ENCODE measurements around the gene OGG1.

Gene OGG1

GRCh38 chr3:9747267-9747666 lies 2.5 kb upstream of the OGG1 start:
- no peaks in the 10 kb centered on the region for H3K27me3 ChIP-seq (replicated peaks; ENCODE audit: control insufficient read depth, insufficient read depth, low read length)
- no peaks in the 10 kb centered on the region for H3K9me3 ChIP-seq (ENCODE audit: control insufficient read depth, low read length)
- H3K4me1 ChIP-seq (ENCODE audit: control insufficient read depth, insufficient read depth, low read length) = peaks cover 45% of the 10 kb centered on the region
- peak; percentile 33 for DNase-seq (ENCODE audit: low read depth)
- H3K9ac ChIP-seq (ENCODE audit: low read length) = no peak overlapping the region
- H3K36me3 ChIP-seq (ENCODE audit: control insufficient read depth, insufficient read depth, low read length, severe bottlenecking) = peaks cover 67% of the 10 kb centered on the region
- no peak overlapping the region for H3K4me3 ChIP-seq (ENCODE audit: low read length)

DNA sequence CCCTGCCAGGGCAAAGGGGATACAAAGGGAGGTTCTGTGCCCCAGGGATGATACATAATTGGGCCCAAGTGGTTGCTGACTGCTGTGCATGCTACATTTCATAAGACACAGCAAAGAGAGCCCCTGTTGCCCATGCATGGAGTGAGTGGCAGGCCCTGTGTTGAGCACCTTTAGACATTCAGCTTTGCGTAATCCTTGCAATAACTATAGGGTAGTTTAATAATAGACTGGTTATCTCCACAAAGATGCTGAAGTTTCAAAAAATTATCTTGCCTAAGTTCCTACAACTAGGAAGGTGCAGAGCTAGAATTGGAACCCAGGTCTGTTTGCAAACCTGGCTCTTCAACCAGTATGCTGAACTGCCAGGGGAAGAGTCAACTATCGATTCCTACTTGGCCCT lies 1.7 kb upstream of the OGG1 start:
- no peak overlapping the region for H3K9ac ChIP-seq (ENCODE audit: low read length)
- peaks cover 63% of the 10 kb centered on the region for H3K36me3 ChIP-seq (ENCODE audit: control insufficient read depth, insufficient read depth, low read length, severe bottlenecking)
- no peak for DNase-seq (ENCODE audit: low read depth)
- H3K9me3 ChIP-seq (ENCODE audit: control insufficient read depth, low read length) = no peaks in the 10 kb centered on the region
- H3K4me3 ChIP-seq (ENCODE audit: low read length) = no peak overlapping the region
- no peaks in the 10 kb centered on the region for H3K27me3 ChIP-seq (replicated peaks; ENCODE audit: control insufficient read depth, insufficient read depth, low read length)
- H3K4me1 ChIP-seq (ENCODE audit: control insufficient read depth, insufficient read depth, low read length) = peaks cover 45% of the 10 kb centered on the region

- peaks cover 51% of the 10 kb centered on the region for H3K36me3 ChIP-seq (ENCODE audit: control insufficient read depth, insufficient read depth, low read length, severe bottlenecking)
- H3K4me1 ChIP-seq (ENCODE audit: control insufficient read depth, insufficient read depth, low read length) = peaks cover 45% of the 10 kb centered on the region
Observed at GRCh38 chr3:9749296-9749644, 482 bp upstream of the OGG1 start.

GRCh38 chr3:9750556-9751411 lies 1.0 kb downstream of the OGG1 start:
- peaks cover 37% of the 10 kb centered on the region for H3K36me3 ChIP-seq (ENCODE audit: control insufficient read depth, insufficient read depth, low read length, severe bottlenecking)
- no peak for DNase-seq (ENCODE audit: low read depth)
- H3K27me3 ChIP-seq (replicated peaks; ENCODE audit: control insufficient read depth, insufficient read depth, low read length) = no peaks in the 10 kb centered on the region
- peak overlapping the region; percentile 90 for H3K9ac ChIP-seq (ENCODE audit: low read length)
- peaks cover 52% of the 10 kb centered on the region for H3K4me1 ChIP-seq (ENCODE audit: control insufficient read depth, insufficient read depth, low read length)
- H3K9me3 ChIP-seq (ENCODE audit: control insufficient read depth, low read length) = no peaks in the 10 kb centered on the region
- H3K4me3 ChIP-seq (ENCODE audit: low read length) = peak overlapping the region; percentile 96

More at GRCh38 chr3:9749296-9749644, 482 bp upstream of the OGG1 start:
- H3K27me3 ChIP-seq (replicated peaks; ENCODE audit: control insufficient read depth, insufficient read depth, low read length) = no peaks in the 10 kb centered on the region
- peak overlapping the region; percentile 96 for H3K4me3 ChIP-seq (ENCODE audit: low read length)
- no peaks in the 10 kb centered on the region for H3K9me3 ChIP-seq (ENCODE audit: control insufficient read depth, low read length)
- DNase-seq (ENCODE audit: low read depth) = no peak
- H3K9ac ChIP-seq (ENCODE audit: low read length) = peak overlapping the region; percentile 90

- DNase-seq (ENCODE audit: low read depth) = no peak
- no peaks in the 10 kb centered on the region for H3K27me3 ChIP-seq (replicated peaks; ENCODE audit: control insufficient read depth, insufficient read depth, low read length)
- peak overlapping the region; percentile 28 for H3K9ac ChIP-seq (ENCODE audit: low read length)
- no peak overlapping the region for H3K4me3 ChIP-seq (ENCODE audit: low read length)
- peaks cover 49% of the 10 kb centered on the region for H3K36me3 ChIP-seq (ENCODE audit: control insufficient read depth, insufficient read depth, low read length, severe bottlenecking)
- H3K4me1 ChIP-seq (ENCODE audit: control insufficient read depth, insufficient read depth, low read length) = peaks cover 21% of the 10 kb centered on the region
- no peaks in the 10 kb centered on the region for H3K9me3 ChIP-seq (ENCODE audit: control insufficient read depth, low read length)
Observed at GRCh38 chr3:9754678-9755077, 4.9 kb downstream of the OGG1 start.

DNA sequence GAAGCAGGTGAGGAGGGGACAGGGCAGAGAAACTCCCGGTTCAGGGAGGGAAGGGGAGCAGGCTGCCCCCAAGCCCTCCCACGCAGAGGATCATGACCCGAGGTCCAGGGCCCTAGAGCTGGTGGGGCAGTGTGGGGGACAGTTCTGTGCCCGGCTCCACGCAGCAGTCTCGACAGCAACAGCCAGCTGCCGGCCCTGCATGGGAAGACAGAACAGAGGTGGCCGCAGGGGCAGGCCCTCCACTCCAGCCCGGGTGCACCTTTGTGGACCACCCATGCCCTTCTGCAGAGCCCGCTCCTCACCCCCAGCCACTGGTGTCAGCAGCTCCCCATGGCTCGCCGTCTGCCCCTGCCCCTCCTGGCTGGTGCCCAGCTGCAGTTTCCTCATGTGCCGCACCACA lies 7.7 kb downstream of the OGG1 start:
- DNase-seq (ENCODE audit: low read depth) = no peak
- Histone ChIP-seq H3K9ac (ENCODE audit: low read length) (no peak overlapping the region), H3K27me3 (replicated peaks; ENCODE audit: control insufficient read depth, insufficient read depth, low read length) (no peaks in the 10 kb centered on the region), H3K9me3 (ENCODE audit: control insufficient read depth, low read length) (no peaks in the 10 kb centered on the region), H3K36me3 (ENCODE audit: control insufficient read depth, insufficient read depth, low read length, severe bottlenecking) (peaks cover 68% of the 10 kb centered on the region), H3K4me3 (ENCODE audit: low read length) (no peak overlapping the region), H3K4me1 (ENCODE audit: control insufficient read depth, insufficient read depth, low read length) (peaks cover 7% of the 10 kb centered on the region)

- Histone ChIP-seq H3K4me1 (ENCODE audit: control insufficient read depth, insufficient read depth, low read length) (no peaks in the 10 kb centered on the region), H3K27me3 (replicated peaks; ENCODE audit: control insufficient read depth, insufficient read depth, low read length) (no peaks in the 10 kb centered on the region), H3K36me3 (ENCODE audit: control insufficient read depth, insufficient read depth, low read length, severe bottlenecking) (peaks cover 80% of the 10 kb centered on the region), H3K4me3 (ENCODE audit: low read length) (no peak overlapping the region), H3K9me3 (ENCODE audit: control insufficient read depth, low read length) (no peaks in the 10 kb centered on the region), H3K9ac (ENCODE audit: low read length) (no peak overlapping the region)
- no peak for DNase-seq (ENCODE audit: low read depth)
Observed at GRCh38 chr3:9760779-9761505, 11.2 kb downstream of the OGG1 start.

DNA sequence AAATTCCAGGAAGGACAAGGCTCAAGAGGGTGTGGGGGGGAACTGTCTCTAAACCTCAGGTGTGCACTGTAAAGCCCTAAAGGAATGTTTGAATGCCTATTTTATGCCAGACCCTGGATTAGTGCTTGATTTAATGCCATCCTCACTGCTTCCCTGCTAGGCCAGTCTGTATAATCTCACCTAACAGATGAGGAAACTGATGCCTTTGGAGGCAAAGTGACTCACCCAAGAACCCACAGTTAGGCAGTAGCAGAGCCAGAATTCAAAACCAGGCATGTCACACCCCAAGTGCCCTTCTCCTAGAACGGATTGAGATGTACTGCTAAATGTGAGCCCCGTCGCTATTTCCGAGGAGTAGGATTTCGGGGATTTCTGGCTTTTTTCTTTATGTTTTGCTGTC lies 12.2 kb downstream of the OGG1 start:
- no peak for DNase-seq (ENCODE audit: low read depth)
- H3K9ac ChIP-seq (ENCODE audit: low read length) = no peak overlapping the region
- peaks cover 76% of the 10 kb centered on the region for H3K36me3 ChIP-seq (ENCODE audit: control insufficient read depth, insufficient read depth, low read length, severe bottlenecking)
- H3K4me3 ChIP-seq (ENCODE audit: low read length) = no peak overlapping the region
- no peaks in the 10 kb centered on the region for H3K27me3 ChIP-seq (replicated peaks; ENCODE audit: control insufficient read depth, insufficient read depth, low read length)
- H3K9me3 ChIP-seq (ENCODE audit: control insufficient read depth, low read length) = no peaks in the 10 kb centered on the region
- no peaks in the 10 kb centered on the region for H3K4me1 ChIP-seq (ENCODE audit: control insufficient read depth, insufficient read depth, low read length)

DNA sequence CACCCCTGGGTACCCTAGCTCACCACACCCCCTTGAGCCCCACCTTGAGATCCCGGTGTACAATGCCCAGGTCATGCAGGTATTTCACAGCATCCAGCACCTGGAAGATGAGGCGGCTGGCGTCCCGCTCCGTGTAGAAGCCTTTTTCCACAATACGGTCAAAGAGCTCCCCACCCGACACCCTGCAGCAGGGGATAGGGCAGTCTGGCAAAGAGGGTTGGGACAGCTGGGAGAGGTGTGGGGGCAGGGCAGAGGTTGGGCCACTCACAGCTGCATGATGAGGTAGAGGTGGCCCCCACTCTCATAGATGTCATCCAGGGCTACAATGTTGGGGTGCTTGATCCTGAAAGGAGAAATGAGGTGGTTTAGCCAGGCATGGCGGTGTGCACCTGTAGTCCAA lies 13.1 kb downstream of the OGG1 start:
- Histone ChIP-seq H3K4me1 (ENCODE audit: control insufficient read depth, insufficient read depth, low read length) (no peaks in the 10 kb centered on the region), H3K27me3 (replicated peaks; ENCODE audit: control insufficient read depth, insufficient read depth, low read length) (no peaks in the 10 kb centered on the region), H3K4me3 (ENCODE audit: low read length) (no peak overlapping the region), H3K9ac (ENCODE audit: low read length) (no peak overlapping the region), H3K36me3 (ENCODE audit: control insufficient read depth, insufficient read depth, low read length, severe bottlenecking) (peaks cover 66% of the 10 kb centered on the region), H3K9me3 (ENCODE audit: control insufficient read depth, low read length) (no peaks in the 10 kb centered on the region)
- no peak for DNase-seq (ENCODE audit: low read depth)

GRCh38 chr3:9765865-9766264 lies 16.1 kb downstream of the OGG1 start:
- Histone ChIP-seq H3K27me3 (replicated peaks; ENCODE audit: control insufficient read depth, insufficient read depth, low read length) (no peaks in the 10 kb centered on the region), H3K4me1 (ENCODE audit: control insufficient read depth, insufficient read depth, low read length) (peaks cover 25% of the 10 kb centered on the region), H3K4me3 (ENCODE audit: low read length) (no peak overlapping the region), H3K36me3 (ENCODE audit: control insufficient read depth, insufficient read depth, low read length, severe bottlenecking) (peaks cover 39% of the 10 kb centered on the region), H3K9ac (ENCODE audit: low read length) (no peak overlapping the region), H3K9me3 (ENCODE audit: control insufficient read depth, low read length) (no peaks in the 10 kb centered on the region)
- DNase-seq (ENCODE audit: low read depth) = no peak

- Histone ChIP-seq H3K27me3 (replicated peaks; ENCODE audit: control insufficient read depth, insufficient read depth, low read length) (no peaks in the 10 kb centered on the region), H3K9ac (ENCODE audit: low read length) (peak overlapping the region; percentile 35), H3K9me3 (ENCODE audit: control insufficient read depth, low read length) (no peaks in the 10 kb centered on the region), H3K4me3 (ENCODE audit: low read length) (no peak overlapping the region), H3K36me3 (ENCODE audit: control insufficient read depth, insufficient read depth, low read length, severe bottlenecking) (peaks cover 23% of the 10 kb centered on the region), H3K4me1 (ENCODE audit: control insufficient read depth, insufficient read depth, low read length) (peaks cover 36% of the 10 kb centered on the region)
- DNase-seq (ENCODE audit: low read depth) = no peak
Observed at GRCh38 chr3:9767418-9767817, 17.7 kb downstream of the OGG1 start.

All from adipocyte (in vitro differentiated cells).